ENCODE measurements around the gene JHY.

GRCh38 chr11:122877732-122878131 is 4.8 kb upstream of the JHY start:
- TF ChIP-seq, protein P1, sequence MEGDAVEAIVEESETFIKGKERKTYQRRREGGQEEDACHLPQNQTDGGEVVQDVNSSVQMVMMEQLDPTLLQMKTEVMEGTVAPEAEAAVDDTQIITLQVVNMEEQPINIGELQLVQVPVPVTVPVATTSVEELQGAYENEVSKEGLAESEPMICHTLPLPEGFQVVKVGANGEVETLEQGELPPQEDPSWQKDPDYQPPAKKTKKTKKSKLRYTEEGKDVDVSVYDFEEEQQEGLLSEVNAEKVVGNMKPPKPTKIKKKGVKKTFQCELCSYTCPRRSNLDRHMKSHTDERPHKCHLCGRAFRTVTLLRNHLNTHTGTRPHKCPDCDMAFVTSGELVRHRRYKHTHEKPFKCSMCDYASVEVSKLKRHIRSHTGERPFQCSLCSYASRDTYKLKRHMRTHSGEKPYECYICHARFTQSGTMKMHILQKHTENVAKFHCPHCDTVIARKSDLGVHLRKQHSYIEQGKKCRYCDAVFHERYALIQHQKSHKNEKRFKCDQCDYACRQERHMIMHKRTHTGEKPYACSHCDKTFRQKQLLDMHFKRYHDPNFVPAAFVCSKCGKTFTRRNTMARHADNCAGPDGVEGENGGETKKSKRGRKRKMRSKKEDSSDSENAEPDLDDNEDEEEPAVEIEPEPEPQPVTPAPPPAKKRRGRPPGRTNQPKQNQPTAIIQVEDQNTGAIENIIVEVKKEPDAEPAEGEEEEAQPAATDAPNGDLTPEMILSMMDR (IDR thresholded peaks at IDR 0.05), result no peak
- TF ChIP-seq POLR2A (IDR thresholded peaks at IDR 0.05), result no peak

Data from testis (tissue), 2 donors.